Ishikawa (cell line): ENCODE measurements around the gene CASQ2.

Experiments
- CEBPB ChIP-seq: IDR thresholded peaks from 2 replicates; pipeline ENCODE4 v1.6.1; 2012
- CREB1 ChIP-seq: IDR thresholded peaks from 2 replicates; pipeline ENCODE4 v1.6.1; 2012; ENCODE audit warnings: low read depth
- EGR1 ChIP-seq: IDR thresholded peaks from 2 replicates; pipeline ENCODE4 v1.6.1; 2012
- EP300 ChIP-seq: IDR thresholded peaks from 2 replicates; pipeline ENCODE4 v1.6.1; 2012; ENCODE audit warnings: borderline replicate concordance
- FOXM1 ChIP-seq: IDR thresholded peaks from 2 replicates; pipeline ENCODE4 v1.6.1; 2012; ENCODE audit warnings: low read depth, borderline replicate concordance
- MAX ChIP-seq: IDR thresholded peaks from 2 replicates; pipeline ENCODE4 v1.6.1; 2012
- NFIC ChIP-seq: IDR thresholded peaks from 2 replicates; pipeline ENCODE4 v1.6.1; 2012
- RAD21 ChIP-seq: IDR thresholded peaks from 2 replicates; pipeline ENCODE4 v1.6.1; 2012; ENCODE audit warnings: low read depth
- REST ChIP-seq: IDR thresholded peaks from 2 replicates; pipeline ENCODE4 v1.6.1; 2012; ENCODE audit warnings: low read depth, mild to moderate bottlenecking
- TAF1 ChIP-seq: IDR thresholded peaks from 2 replicates; pipeline ENCODE4 v1.6.1; 2012; ENCODE audit warnings: low read depth, mild to moderate bottlenecking
- TEAD4 ChIP-seq: IDR thresholded peaks from 2 replicates; pipeline ENCODE4 v1.6.1; 2012
- USF1 ChIP-seq: IDR thresholded peaks from 2 replicates; pipeline ENCODE4 v1.6.1; 2012
- YY1 ChIP-seq: IDR thresholded peaks from 2 replicates; pipeline ENCODE4 v1.6.1; 2012; ENCODE audit warnings: low read depth
- ZBTB7A ChIP-seq: IDR thresholded peaks from 2 replicates; pipeline ENCODE4 v1.6.1; 2012; ENCODE audit warnings: low read depth

The CASQ2 gene

GRCh38 chr1:115767403-115767802, 1.1 kb downstream of the CASQ2 start:
- no peak for TF ChIP-seq TEAD4
- no peak for TF ChIP-seq YY1
- no peak for TF ChIP-seq MAX

- TF ChIP-seq YY1: no peak
- no peak for TF ChIP-seq CREB1
- no peak for TF ChIP-seq CEBPB
- no peak for TF ChIP-seq EP300
- no peak for TF ChIP-seq NFIC
Measured at GRCh38 chr1:115765091-115765490, 3.4 kb downstream of the CASQ2 start.

- TF ChIP-seq RAD21 (peak; percentile 85), ZBTB7A (no peak), NFIC (peak; percentile 91)
Measured at GRCh38 chr1:115764541-115764940, 4.0 kb downstream of the CASQ2 start.

GRCh38 chr1:115762779-115763178, 5.7 kb downstream of the CASQ2 start:
- TF ChIP-seq TAF1: no peak
- TF ChIP-seq EP300: no peak
- no peak for TF ChIP-seq NFIC
- TF ChIP-seq YY1: no peak
- no peak for TF ChIP-seq EGR1
- no peak for TF ChIP-seq USF1
- TF ChIP-seq RAD21: no peak
- no peak for TF ChIP-seq REST
- TF ChIP-seq CEBPB: no peak
- TF ChIP-seq MAX: no peak
- no peak for TF ChIP-seq TEAD4
- TF ChIP-seq FOXM1: no peak
- TF ChIP-seq CREB1: no peak

- TF ChIP-seq TAF1 (no peak), FOXM1 (no peak), RAD21 (no peak), NFIC (no peak), REST (no peak), EGR1 (no peak), ZBTB7A (no peak)
Measured at GRCh38 chr1:115761601-115762302, 6.8 kb downstream of the CASQ2 start.

- no peak for TF ChIP-seq NFIC
- no peak for TF ChIP-seq EP300
- TF ChIP-seq RAD21: no peak
- no peak for TF ChIP-seq TAF1
- TF ChIP-seq USF1: no peak
- no peak for TF ChIP-seq REST
- no peak for TF ChIP-seq CREB1
- no peak for TF ChIP-seq MAX
Measured at GRCh38 chr1:115757856-115758255, 10.7 kb downstream of the CASQ2 start.
